AG09319 (cell line): ENCODE data around the gene ABCG8.
"Not testable (repeated sequence)": the region's sequence is repeated elsewhere in the genome, so short reads cannot be mapped to it uniquely, and the experiment has no call there.

ENCODE experiments used
- DNase-seq: peaks from one replicate; pipeline ENCODE4 v3.0.0-alpha.2; 2010; ENCODE audit warnings: low read depth; ENCODE audit errors: extremely low read depth
- TF ChIP-seq, protein P1 (sequence below): IDR thresholded peaks from 2 replicates; pipeline ENCODE4 v1.5.1; 2011; ENCODE audit warnings: low read depth, mild to moderate bottlenecking, inconsistent platforms, low read length, moderate library complexity

ABCG8 gene

DNA sequence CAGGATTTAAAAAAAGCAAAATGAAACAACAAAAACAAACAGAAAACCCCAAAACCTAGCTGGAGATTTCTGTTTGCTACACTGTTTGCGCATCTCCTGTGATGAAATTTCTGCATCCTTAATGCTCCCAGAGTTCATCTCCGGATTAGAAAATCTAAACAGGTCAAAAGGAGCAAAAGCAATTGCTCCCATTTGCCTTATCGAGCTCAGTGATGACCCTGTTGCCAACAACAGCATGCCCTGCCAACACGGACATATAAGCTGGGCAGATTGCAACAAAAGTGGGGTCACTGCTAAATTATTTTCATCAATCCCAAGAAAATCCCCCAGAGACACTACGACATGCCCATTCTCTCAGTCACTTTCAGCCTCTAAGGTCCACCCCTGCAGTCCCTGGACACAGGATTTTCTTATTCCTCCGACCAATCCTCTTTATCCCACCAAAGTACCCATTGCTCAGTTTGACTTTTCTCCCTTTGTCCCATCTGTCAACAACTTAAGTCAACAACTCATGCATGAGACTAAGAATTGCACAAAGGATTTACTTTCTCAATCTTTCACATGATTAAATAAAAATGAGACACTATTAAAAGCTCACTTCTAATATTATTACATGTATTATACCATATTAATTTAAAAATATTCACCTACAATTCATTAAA is 67.8 kb downstream of the ABCG8 start:
- no peak for DNase-seq
- TF ChIP-seq, protein P1, sequence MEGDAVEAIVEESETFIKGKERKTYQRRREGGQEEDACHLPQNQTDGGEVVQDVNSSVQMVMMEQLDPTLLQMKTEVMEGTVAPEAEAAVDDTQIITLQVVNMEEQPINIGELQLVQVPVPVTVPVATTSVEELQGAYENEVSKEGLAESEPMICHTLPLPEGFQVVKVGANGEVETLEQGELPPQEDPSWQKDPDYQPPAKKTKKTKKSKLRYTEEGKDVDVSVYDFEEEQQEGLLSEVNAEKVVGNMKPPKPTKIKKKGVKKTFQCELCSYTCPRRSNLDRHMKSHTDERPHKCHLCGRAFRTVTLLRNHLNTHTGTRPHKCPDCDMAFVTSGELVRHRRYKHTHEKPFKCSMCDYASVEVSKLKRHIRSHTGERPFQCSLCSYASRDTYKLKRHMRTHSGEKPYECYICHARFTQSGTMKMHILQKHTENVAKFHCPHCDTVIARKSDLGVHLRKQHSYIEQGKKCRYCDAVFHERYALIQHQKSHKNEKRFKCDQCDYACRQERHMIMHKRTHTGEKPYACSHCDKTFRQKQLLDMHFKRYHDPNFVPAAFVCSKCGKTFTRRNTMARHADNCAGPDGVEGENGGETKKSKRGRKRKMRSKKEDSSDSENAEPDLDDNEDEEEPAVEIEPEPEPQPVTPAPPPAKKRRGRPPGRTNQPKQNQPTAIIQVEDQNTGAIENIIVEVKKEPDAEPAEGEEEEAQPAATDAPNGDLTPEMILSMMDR, result no peak

DNA sequence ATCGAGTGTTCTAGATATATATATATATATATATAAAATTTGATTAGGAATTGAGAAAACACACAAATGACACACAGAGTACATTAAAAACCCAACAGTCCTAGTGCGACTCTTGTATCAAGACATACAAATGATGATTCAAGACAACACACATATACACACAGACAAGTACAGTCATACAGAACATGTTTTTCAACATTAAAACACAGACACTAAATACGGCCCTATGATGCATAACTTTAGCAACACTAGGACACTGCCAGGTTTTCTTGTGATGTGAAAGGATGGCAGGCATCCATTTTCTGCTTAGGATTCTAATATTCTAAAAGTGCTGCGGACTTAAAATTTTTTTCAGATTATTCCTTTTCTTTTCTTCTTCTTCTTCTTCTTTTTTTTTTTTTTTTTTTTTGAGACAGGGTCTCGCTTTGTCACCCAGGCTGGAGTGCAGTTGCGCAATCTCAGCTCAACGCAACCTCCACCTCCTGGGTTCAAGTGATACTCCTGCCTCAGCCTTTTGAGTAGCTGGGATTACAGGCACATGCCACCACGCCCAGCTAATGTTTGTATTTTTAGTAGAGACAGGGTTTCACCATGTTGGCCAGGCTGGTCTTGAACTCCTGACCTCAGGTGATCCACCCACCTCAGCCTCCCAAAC is 72.5 kb downstream of the ABCG8 start:
- not testable (repeated sequence) for DNase-seq

DNA sequence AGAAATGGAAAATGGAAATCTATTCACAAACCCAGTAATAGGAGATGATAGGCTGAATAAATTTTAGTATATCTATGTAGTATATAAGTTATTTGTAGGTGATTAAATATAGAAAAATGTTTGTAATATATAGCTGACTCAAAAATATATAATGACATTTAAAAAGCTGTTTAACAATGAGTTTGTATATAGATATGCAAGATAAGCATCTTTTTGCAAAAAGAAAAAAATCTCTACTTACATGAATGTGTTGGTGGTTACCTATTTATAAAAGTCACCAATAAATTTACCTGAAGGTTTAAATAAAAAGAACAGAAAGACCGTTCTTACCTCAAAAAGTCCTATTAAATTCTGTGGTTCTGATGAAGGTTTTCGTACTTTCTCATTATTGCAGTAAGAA is 85.7 kb downstream of the ABCG8 start:
- DNase-seq, result no peak
- TF ChIP-seq, protein P1, result no peak

DNA sequence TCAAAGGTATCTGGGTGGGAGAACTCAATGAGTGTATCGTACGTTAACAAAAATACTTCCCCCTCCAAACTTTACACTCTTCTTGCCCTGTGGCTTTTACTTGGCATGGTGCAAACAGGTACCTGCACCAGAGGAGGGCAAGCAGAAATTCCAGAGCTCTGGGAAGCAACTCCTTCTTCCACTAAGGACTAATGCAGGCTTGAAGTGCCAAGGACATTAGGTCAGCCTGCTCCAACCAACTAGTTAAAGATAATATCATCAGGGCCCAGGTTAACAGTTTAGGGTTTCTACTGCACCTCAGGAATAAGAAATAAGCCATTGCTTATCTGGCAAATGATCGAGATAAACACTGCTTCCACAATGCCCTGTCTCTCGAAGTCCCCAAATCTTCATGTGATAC is 86.7 kb downstream of the ABCG8 start:
- TF ChIP-seq, protein P1, result no peak
- DNase-seq, result no peak

DNA sequence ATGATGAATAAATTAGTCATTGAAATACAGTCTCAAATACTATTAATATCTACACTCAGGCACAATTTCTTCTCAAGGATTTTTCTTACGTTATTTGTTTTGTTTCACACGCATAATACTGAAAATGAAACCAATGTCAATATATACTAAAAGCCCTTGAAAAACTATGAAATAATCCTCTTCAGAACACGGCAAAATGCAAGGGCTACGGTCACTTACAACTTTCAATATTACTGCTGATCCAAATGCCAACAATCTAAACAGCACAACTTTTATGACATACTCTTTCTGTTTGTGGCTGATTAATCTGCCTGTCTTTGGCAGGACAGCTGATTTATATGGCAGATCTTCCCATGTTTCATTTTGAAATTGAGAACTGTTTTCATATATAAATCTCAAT is 88.7 kb downstream of the ABCG8 start:
- no peak for DNase-seq
- TF ChIP-seq, protein P1, result no peak

DNA sequence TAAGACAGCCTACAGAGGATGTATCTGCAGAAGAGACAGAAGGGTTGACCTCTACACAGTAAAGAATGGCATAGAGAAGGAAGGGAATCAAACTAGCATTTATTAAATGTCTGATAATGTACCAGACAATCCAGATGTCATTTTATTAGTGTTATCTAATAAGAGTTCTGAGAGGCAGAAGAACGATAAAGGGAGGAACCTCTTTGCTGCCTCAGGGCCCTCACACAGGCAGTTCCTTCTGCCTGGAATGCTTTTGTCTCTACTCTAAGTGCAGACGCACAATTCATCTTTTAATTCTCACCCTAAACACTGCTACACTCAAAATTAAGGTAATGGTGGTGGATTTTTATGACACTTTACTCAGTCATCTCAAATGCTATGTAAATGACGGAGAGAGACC is 92.5 kb downstream of the ABCG8 start:
- TF ChIP-seq, protein P1, result no peak
- DNase-seq, result no peak
